Endothelial cell (in vitro differentiated cells): ENCODE measurements around the gene MARCOL. TPM values are rescaled to one million over a fixed set of nuclear protein-coding genes. Genes with fewer than 3 reads are reported as not detected.

ENCODE experiments used
- DNase-seq: peaks from one replicate; pipeline ENCODE4 v3.0.0; 2021; ENCODE audit warnings: low spot score
- H3K27ac Mint-ChIP-seq: one replicate; pipeline ENCODE4 v1.8.0; 2021; ENCODE audit warnings: mixed read lengths, inconsistent platforms; ENCODE audit not compliant: unreplicated experiment
- H3K27me3 Mint-ChIP-seq: one replicate; pipeline ENCODE4 v1.8.0; 2021; ENCODE audit warnings: mild to moderate bottlenecking, moderate library complexity, mixed read lengths, inconsistent platforms; ENCODE audit not compliant: unreplicated experiment
- H3K36me3 Mint-ChIP-seq: one replicate; pipeline ENCODE4 v1.8.0; 2021; ENCODE audit warnings: mild to moderate bottlenecking, low read depth, mixed read lengths, inconsistent platforms; ENCODE audit not compliant: unreplicated experiment
- H3K4me1 Mint-ChIP-seq: one replicate; pipeline ENCODE4 v1.8.0; 2021; ENCODE audit warnings: mild to moderate bottlenecking, mixed read lengths, inconsistent platforms; ENCODE audit not compliant: unreplicated experiment
- H3K4me3 Mint-ChIP-seq: one replicate; pipeline ENCODE4 v1.8.0; 2021; ENCODE audit warnings: mild to moderate bottlenecking, mixed read lengths, inconsistent platforms; ENCODE audit not compliant: unreplicated experiment
- H3K9me3 Mint-ChIP-seq: one replicate; pipeline ENCODE4 v1.8.0; 2021; ENCODE audit warnings: mixed read lengths, inconsistent platforms; ENCODE audit not compliant: unreplicated experiment
- total RNA-seq: library from RNA; stranded (reverse); fragmentation: NEBNext Ultra II Directional; extraction: Animal tissue kit (Norgen Biotek cat#: 25700); gene quantifications from one replicate; pipeline ENCODE4 v1.2.1, GENCODE V29; 2021; ENCODE audit not compliant: unreplicated experiment
- TF ChIP-seq, protein P1 (sequence below): fragments of 200-600 bp; sonication (generic); IDR thresholded peaks from one replicate; pipeline ENCODE4 v1.5.0; 2021; ENCODE audit warnings: antibody characterized with exemption; ENCODE audit not compliant: unreplicated experiment

MARCOL gene
- total RNA-seq, 1 donor from 2014 or later: not detected

DNA sequence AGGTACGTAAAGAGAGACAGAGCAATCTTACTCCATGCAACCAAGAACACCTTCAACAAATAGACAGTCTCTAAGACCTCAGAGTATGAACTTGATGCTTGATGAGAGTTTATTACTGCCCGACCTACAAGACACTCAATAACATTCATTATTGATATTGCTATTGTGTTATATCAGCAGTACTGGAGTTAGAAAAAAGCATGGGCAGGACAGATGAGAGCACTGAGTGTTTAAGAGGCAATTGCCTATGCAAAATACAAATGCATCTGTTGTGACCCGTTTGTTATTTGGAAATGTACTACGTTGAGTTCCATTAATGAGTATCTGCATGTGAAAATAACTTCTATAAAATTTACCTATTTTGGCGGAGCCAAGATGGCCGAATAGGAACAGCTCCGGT is 8.1 kb upstream of the MARCOL start:
- no peak for DNase-seq
- Mint-ChIP-seq H3K4me3 (no peak overlapping the region), H3K9me3 (no peaks in the 10 kb centered on the region), H3K27ac (peak overlapping the region; percentile 17), H3K36me3 (no peaks in the 10 kb centered on the region), H3K27me3 (no peaks in the 10 kb centered on the region), H3K4me1 (no peaks in the 10 kb centered on the region)
- TF ChIP-seq, protein P1, sequence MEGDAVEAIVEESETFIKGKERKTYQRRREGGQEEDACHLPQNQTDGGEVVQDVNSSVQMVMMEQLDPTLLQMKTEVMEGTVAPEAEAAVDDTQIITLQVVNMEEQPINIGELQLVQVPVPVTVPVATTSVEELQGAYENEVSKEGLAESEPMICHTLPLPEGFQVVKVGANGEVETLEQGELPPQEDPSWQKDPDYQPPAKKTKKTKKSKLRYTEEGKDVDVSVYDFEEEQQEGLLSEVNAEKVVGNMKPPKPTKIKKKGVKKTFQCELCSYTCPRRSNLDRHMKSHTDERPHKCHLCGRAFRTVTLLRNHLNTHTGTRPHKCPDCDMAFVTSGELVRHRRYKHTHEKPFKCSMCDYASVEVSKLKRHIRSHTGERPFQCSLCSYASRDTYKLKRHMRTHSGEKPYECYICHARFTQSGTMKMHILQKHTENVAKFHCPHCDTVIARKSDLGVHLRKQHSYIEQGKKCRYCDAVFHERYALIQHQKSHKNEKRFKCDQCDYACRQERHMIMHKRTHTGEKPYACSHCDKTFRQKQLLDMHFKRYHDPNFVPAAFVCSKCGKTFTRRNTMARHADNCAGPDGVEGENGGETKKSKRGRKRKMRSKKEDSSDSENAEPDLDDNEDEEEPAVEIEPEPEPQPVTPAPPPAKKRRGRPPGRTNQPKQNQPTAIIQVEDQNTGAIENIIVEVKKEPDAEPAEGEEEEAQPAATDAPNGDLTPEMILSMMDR: no peak

DNA sequence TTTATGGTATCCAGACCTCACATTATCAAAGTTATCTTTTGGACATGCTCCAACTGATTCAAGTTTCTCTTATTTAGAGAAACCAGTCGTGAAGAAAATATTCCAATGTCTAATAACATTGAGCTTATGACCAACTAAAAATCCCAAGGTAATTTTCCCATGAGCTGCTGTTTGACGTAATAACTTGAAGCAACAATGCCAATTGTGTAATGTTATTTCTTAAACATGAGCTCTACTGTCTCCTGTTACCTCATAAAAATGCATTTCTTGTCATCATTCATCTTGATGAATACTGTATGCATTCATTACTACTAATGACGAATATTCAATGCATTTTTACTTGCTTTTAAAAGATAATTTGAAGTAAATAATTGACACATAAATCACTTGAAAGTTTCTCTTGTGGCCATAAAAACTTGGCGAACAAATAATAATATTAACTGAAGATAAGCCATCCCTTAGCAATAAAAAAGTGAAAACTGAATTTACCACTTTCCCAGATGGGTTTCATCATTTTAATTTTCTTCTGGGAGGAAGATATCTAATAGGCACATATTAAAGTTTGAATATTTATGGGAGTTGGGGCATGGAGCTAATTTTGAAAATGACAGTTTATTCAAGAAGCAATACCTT is 424 bp upstream of the MARCOL start:
- Mint-ChIP-seq H3K27ac (no peak overlapping the region), H3K9me3 (no peaks in the 10 kb centered on the region), H3K27me3 (no peaks in the 10 kb centered on the region), H3K4me3 (no peak overlapping the region), H3K4me1 (peaks cover 7% of the 10 kb centered on the region), H3K36me3 (no peaks in the 10 kb centered on the region)
- DNase-seq: no peak
- TF ChIP-seq, protein P1: no peak

DNA sequence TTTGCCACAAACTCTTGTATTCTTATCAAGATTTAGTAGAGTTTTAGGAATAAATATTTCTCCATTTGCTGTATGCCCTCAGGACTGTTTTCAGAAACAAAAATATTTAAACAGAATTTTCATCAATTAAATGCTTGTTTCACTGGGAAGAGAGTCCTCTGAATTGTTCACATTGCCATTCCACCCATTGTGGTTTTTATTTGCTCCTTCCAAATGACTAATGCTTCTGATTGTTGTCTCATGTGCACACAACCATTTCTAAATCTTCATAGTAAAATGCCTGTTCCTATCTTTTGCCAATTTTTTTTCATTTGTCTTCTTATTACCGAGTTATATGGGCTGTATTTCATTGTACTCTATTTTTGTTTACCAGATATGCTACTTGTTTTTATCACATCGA is 10.6 kb downstream of the MARCOL start:
- H3K27ac Mint-ChIP-seq: no peak overlapping the region
- H3K36me3 Mint-ChIP-seq: no peaks in the 10 kb centered on the region
- H3K9me3 Mint-ChIP-seq: no peaks in the 10 kb centered on the region
- no peak overlapping the region for H3K4me3 Mint-ChIP-seq
- no peak for DNase-seq
- H3K27me3 Mint-ChIP-seq: peaks cover 2% of the 10 kb centered on the region
- H3K4me1 Mint-ChIP-seq: no peaks in the 10 kb centered on the region
- TF ChIP-seq, protein P1: no peak

DNA sequence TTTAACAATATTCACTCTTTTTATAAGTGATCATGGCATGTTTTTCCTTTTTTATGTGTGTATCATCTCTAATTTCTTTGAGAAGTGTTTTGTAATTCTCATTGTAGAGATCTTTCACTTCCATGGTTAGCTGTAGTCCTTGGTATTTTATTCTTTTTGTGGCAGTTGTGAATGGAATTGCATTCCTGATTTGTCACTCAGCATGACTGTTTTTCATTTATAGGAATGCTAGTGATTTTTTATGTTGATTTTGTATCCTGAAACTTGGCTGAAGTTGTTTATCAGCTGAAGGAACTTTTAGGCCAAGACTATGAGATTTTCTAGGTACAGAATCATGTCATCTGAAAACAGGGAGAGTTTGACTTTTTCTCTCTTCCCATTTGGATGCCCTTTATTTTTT is 17.1 kb downstream of the MARCOL start:
- Mint-ChIP-seq H3K27ac (no peak overlapping the region), H3K36me3 (no peaks in the 10 kb centered on the region), H3K4me3 (no peak overlapping the region), H3K27me3 (peaks cover 4% of the 10 kb centered on the region), H3K4me1 (no peaks in the 10 kb centered on the region), H3K9me3 (no peaks in the 10 kb centered on the region)
- DNase-seq: no peak
- TF ChIP-seq, protein P1: no peak

DNA sequence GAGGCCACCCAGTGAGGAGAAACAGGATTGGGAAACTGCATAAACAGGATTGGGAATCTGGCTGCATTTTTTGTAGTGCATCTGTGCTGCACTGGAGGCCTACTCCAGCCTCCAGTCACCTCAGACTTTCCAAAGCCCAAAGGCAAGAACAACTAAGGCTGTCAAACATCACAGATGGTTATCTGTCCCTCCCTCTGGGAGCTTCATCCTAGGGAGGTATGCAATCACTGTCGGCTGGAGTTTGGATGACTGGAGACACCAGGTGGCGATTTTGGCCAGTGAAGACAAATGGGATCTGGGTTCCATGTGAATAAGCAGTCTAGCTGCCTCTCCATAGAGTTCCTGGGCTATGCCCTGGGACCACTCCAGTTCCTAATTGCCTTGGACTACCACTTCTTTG is 21.0 kb downstream of the MARCOL start:
- H3K4me3 Mint-ChIP-seq: no peak overlapping the region
- no peak overlapping the region for H3K27ac Mint-ChIP-seq
- H3K9me3 Mint-ChIP-seq: no peaks in the 10 kb centered on the region
- peaks cover 2% of the 10 kb centered on the region for H3K27me3 Mint-ChIP-seq
- no peak for DNase-seq
- TF ChIP-seq, protein P1: no peak
- no peaks in the 10 kb centered on the region for H3K36me3 Mint-ChIP-seq
- H3K4me1 Mint-ChIP-seq: no peaks in the 10 kb centered on the region
